Fibroblast of lung (primary cell): Measurements from ENCODE around the gene GIMAP1.
"Not testable (repeated sequence)": the region's sequence is repeated elsewhere in the genome, so short reads cannot be mapped to it uniquely, and the experiment has no call there.

ENCODE experiments used
- CTCF ChIP-seq, 2 donors: IDR thresholded peaks in 1 of 2; conservative IDR thresholded peaks in 1 of 2; 1 replicate in 1 of 2; 2 replicates in 1 of 2; pipeline ENCODE4 v1.5.1; 2011 to 2012; ENCODE audit warnings: low read length in 2 of 2, control low read depth in 1 of 2, inconsistent platforms in 1 of 2, low read depth in 1 of 2, mild to moderate bottlenecking in 1 of 2
- EZH2 ChIP-seq: IDR thresholded peaks from 2 replicates; pipeline ENCODE4 v1.5.1; 2012; ENCODE audit warnings: low read length, control low read depth, mild to moderate bottlenecking; ENCODE audit errors: missing control alignments

GRCh38 chr7:150676276-150676675, 40.1 kb upstream of the GIMAP1 start:
- TF ChIP-seq CTCF (conservative IDR thresholded peaks at IDR 0.05 in 1 of 2, IDR thresholded peaks at IDR 0.05 in 1 of 2; ENCODE audit: low read depth in 1 of 2, low read length in 2 of 2); EZH2: not testable (repeated sequence)
